Measurements from ENCODE around the gene OAF. TPM values are rescaled to one million over a fixed set of nuclear protein-coding genes. Genes with fewer than 3 reads are reported as not detected.

Gene OAF
- total and polyA plus RNA-seq, 2 of the 8 experiments (the other 6 are each of a cell fraction or from before 2014, with no cell fraction given) = 1.3 to 1.5 TPM

- TF ChIP-seq CTBP2 (IDR thresholded peaks at IDR 0.05; ENCODE audit: borderline replicate concordance, insufficient read depth, insufficient read length, low read length) (no peak), KDM4A (IDR thresholded peaks at IDR 0.05; ENCODE audit: low read depth, low read length, severe bottlenecking) (no peak), GTF2F1 (IDR thresholded peaks at IDR 0.05; ENCODE audit: borderline replicate concordance, low read depth, low read length) (no peak), CHD1 (IDR thresholded peaks at IDR 0.05; ENCODE audit: low read depth, low read length) (no peak)
These were observed 30.4 kb downstream of the OAF start (continued) for GRCh38 chr11:120241277-120241676.

Measured in H1 (cell line).